MCF 10A (cell line): Measurements from ENCODE around the gene ORC2. TPM values are rescaled to one million over a fixed set of nuclear protein-coding genes. Genes with fewer than 3 reads are reported as not detected.
"Not testable (repeated sequence)": the region's sequence is repeated elsewhere in the genome, so short reads cannot be mapped to it uniquely, and the experiment has no call there.

Source experiments
- BruUV-seq: library from RNA; stranded (reverse); fragments of 400-500 nt; replicated peaks from 2 replicates; lab custom pipeline; 2021; lab: Mats Ljungman, UMichigan
- CTCF ChIA-PET: fragments of 300-600 bp; sonication (Branson Sonifier 250); formaldehyde crosslinking; extraction: SDS; loops from one replicate; lab custom pipeline; 2021; ENCODE audit warnings: antibody characterized with exemption, inconsistent platforms; lab: Yijun Ruan, JAX
- POLR2A ChIA-PET: fragments of 300-600, 350-650 bp; sonication (Branson Sonifier 250); formaldehyde crosslinking; extraction: SDS; loops from one replicate; lab custom pipeline; 2020; ENCODE audit warnings: antibody characterized with exemption, inconsistent platforms; lab: Yijun Ruan, JAX
- DNase-seq: peaks from one replicate; pipeline ENCODE4 v3.0.0-alpha.2; 2018; ENCODE audit not compliant: unreplicated experiment
- H3K27ac Mint-ChIP-seq: one replicate; pipeline ENCODE4 v1.8.0; 2022; ENCODE audit warnings: mild to moderate bottlenecking, low read depth, mixed read lengths; ENCODE audit not compliant: unreplicated experiment
- H3K27me3 Mint-ChIP-seq: one replicate; pipeline ENCODE4 v1.8.0; 2022; ENCODE audit warnings: mixed read lengths; ENCODE audit not compliant: insufficient read depth, unreplicated experiment
- H3K36me3 Mint-ChIP-seq: one replicate; pipeline ENCODE4 v1.8.0; 2022; ENCODE audit warnings: mild to moderate bottlenecking, moderate library complexity, mixed read lengths; ENCODE audit not compliant: insufficient read depth, unreplicated experiment
- H3K4me1 Mint-ChIP-seq: one replicate; pipeline ENCODE4 v1.8.0; 2022; ENCODE audit warnings: mixed read lengths; ENCODE audit not compliant: insufficient read depth, unreplicated experiment
- H3K4me3 Mint-ChIP-seq: one replicate; pipeline ENCODE4 v1.8.0; 2022; ENCODE audit warnings: mild to moderate bottlenecking, moderate library complexity, mixed read lengths; ENCODE audit not compliant: unreplicated experiment
- H3K9me3 Mint-ChIP-seq: one replicate; pipeline ENCODE4 v1.8.0; 2022; ENCODE audit warnings: mixed read lengths; ENCODE audit not compliant: unreplicated experiment
- intact Hi-C: fragments of 100-400 bp; cut with micrococcal nuclease; formaldehyde crosslinking; loops from 2 replicates; pipeline ENCODE4 v1.14.1; 2022
- total RNA-seq: library from RNA; stranded (reverse); gene quantifications from 2 replicates; pipeline ENCODE4 v1.2.3, GENCODE V29; 2022
- TF ChIP-seq, protein P1 (sequence below): fragments of 200-600 bp; IDR thresholded peaks from one replicate; pipeline ENCODE4 v1.8.0; 2022; ENCODE audit warnings: antibody characterized with exemption, mild to moderate bottlenecking; ENCODE audit not compliant: unreplicated experiment

The ORC2 gene
- total RNA-seq, 1 experiment from 2014 or later: 54.4 TPM

DNA sequence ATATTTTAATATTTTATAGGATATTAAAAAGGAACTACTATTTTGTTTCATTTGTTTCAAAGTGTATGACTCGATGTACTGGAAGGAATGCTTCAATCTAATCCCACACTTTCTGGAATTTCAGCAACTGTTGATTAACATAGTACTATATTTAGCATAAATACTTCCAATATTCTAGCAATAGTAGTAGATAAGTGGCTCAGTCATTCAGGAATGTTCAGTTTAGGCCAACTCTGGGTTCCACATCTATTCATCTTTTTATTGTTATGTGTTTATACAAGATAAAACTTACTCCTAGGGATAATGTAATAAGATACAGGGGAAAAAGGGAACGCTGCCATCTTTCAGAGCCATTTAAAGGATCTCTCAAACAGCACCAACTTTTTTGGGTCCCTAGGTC is 22.3 kb upstream of the ORC2 start:
- TF ChIP-seq, protein P1, sequence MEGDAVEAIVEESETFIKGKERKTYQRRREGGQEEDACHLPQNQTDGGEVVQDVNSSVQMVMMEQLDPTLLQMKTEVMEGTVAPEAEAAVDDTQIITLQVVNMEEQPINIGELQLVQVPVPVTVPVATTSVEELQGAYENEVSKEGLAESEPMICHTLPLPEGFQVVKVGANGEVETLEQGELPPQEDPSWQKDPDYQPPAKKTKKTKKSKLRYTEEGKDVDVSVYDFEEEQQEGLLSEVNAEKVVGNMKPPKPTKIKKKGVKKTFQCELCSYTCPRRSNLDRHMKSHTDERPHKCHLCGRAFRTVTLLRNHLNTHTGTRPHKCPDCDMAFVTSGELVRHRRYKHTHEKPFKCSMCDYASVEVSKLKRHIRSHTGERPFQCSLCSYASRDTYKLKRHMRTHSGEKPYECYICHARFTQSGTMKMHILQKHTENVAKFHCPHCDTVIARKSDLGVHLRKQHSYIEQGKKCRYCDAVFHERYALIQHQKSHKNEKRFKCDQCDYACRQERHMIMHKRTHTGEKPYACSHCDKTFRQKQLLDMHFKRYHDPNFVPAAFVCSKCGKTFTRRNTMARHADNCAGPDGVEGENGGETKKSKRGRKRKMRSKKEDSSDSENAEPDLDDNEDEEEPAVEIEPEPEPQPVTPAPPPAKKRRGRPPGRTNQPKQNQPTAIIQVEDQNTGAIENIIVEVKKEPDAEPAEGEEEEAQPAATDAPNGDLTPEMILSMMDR: no peak
- DNase-seq: no peak
- BruUV-seq: no TSS peak
- Mint-ChIP-seq H3K27ac (no peak overlapping the region), H3K27me3 (no peaks in the 10 kb centered on the region), H3K36me3 (peaks cover 22% of the 10 kb centered on the region), H3K4me3 (no peak overlapping the region), H3K4me1 (no peaks in the 10 kb centered on the region), H3K9me3 (no peaks in the 10 kb centered on the region)
- ChIA-PET CTCF (interaction anchor here (0.6 to 2.1 kb wide), 2 partner anchors 23 to 83 kb away, joined by 3 to 5 read pairs; no protein-coding TSS in a partner anchor), POLR2A (interaction anchor here (0.6 kb wide), 1 partner anchor 23 kb away, joined by 3 read pairs; no protein-coding TSS in a partner anchor)
- intact Hi-C loops: no loop called here

DNA sequence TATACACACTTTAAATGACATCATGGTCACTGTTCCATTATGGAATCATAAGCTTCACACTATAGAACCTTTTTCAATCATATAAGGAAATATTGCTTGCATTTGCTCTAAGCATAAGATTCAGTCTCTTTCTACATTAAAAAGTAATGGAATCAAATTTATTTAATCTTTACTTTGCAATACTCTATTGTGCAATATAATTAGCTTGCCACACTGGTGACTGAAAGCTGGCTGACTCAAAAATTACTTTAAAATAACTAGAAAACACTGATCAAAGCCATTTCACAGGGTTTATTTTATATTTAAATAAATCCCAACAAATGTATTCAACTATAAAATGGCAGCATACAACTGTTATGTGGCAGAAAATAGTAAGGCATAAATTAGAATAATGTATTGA is 13.2 kb upstream of the ORC2 start:
- CTCF ChIA-PET: interaction anchor here (0.6 to 3.3 kb wide), 5 partner anchors 10 to 155 kb away, joined by 3 to 11 read pairs (median 4); no protein-coding TSS in a partner anchor
- DNase-seq: no peak
- peaks cover 25% of the 10 kb centered on the region for H3K36me3 Mint-ChIP-seq
- no TSS peak for BruUV-seq
- intact Hi-C loops: no loop called here
- no peaks in the 10 kb centered on the region for H3K9me3 Mint-ChIP-seq
- POLR2A ChIA-PET: interaction anchor here (1.1 to 2.5 kb wide), 2 partner anchors 13 to 95 kb away, joined by 5 to 30 read pairs; partner anchors contain the start of genes NDUFB3 and ORC2
- no peaks in the 10 kb centered on the region for H3K27me3 Mint-ChIP-seq
- H3K4me1 Mint-ChIP-seq: no peaks in the 10 kb centered on the region
- no peak overlapping the region for H3K4me3 Mint-ChIP-seq
- H3K27ac Mint-ChIP-seq: no peak overlapping the region
- TF ChIP-seq, protein P1: no peak

DNA sequence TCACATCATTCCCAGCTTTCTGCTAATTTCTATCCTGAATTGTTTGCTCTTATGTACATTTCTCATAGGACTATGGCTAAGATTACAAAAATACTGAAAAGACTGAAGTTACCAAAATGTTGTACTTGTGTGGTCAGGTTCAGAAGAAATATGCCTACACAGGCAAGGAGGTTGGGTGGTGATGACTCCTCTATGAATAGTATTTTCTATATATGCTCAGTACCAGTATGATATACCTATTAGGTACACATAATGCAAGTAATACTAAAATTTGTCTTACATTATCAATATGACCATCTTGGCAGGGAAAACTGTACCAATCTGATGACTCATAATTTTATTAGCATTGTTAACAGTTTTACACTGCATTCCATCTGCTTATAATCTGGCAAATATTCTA is 12.2 kb upstream of the ORC2 start:
- Mint-ChIP-seq H3K27me3 (no peaks in the 10 kb centered on the region), H3K4me1 (no peaks in the 10 kb centered on the region)
- CTCF ChIA-PET: interaction anchor here (0.7 to 3.3 kb wide), 3 partner anchors 9 to 178 kb away, joined by 3 to 11 read pairs (median 4); no protein-coding TSS in a partner anchor

DNA sequence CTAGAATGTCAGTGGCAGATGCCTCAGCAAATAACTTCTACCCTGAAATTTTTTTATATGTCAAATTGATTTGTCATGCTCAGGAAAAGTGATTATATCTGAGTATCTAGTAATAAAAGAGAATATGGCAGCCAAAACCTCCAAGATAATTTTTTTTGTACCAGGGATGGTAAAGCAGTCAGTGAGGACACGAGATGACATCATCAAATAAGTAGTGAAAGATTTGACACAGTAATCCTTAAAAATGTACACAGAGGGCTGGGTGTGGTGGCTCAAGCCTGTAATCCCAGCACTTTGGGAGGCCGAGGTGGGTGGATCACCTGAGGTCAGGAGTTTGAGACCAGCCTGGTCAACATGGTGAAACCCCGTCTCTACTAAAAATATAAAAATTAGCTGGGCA is 6.6 kb upstream of the ORC2 start:
- intact Hi-C loops, H3K4me3 Mint-ChIP-seq, BruUV-seq, H3K27ac Mint-ChIP-seq, H3K27me3 Mint-ChIP-seq, DNase-seq, H3K9me3 Mint-ChIP-seq: not testable (repeated sequence)
- peaks cover 27% of the 10 kb centered on the region for H3K36me3 Mint-ChIP-seq
- ChIA-PET CTCF (interaction anchor here (1.2 kb wide), 1 partner anchor 63 kb away, joined by 3 read pairs; no protein-coding TSS in a partner anchor), POLR2A (interaction anchor here (0.7 kb wide), 1 partner anchor 1319 kb away, joined by 3 read pairs; no protein-coding TSS in a partner anchor)
- H3K4me1 Mint-ChIP-seq: peaks cover 27% of the 10 kb centered on the region

More for the DNA sequence above, 12.2 kb upstream of the ORC2 start:
- intact Hi-C loops: no loop called here
- Mint-ChIP-seq H3K9me3 (no peaks in the 10 kb centered on the region), H3K36me3 (peaks cover 21% of the 10 kb centered on the region), H3K4me3 (no peak overlapping the region), H3K27ac (no peak overlapping the region)
- TF ChIP-seq, protein P1: no peak
- POLR2A ChIA-PET: interaction anchor here (1.6 to 2.5 kb wide), 3 partner anchors 10 to 12 kb away, joined by 4 to 30 read pairs (median 10); partner anchors contain the start of gene ORC2
- DNase-seq: no peak
- BruUV-seq: no TSS peak
